ENCODE measurements around the gene MYO5C.
"Not testable (repeated sequence)": the region's sequence is repeated elsewhere in the genome, so short reads cannot be mapped to it uniquely, and the experiment has no call there.

MYO5C gene

DNA sequence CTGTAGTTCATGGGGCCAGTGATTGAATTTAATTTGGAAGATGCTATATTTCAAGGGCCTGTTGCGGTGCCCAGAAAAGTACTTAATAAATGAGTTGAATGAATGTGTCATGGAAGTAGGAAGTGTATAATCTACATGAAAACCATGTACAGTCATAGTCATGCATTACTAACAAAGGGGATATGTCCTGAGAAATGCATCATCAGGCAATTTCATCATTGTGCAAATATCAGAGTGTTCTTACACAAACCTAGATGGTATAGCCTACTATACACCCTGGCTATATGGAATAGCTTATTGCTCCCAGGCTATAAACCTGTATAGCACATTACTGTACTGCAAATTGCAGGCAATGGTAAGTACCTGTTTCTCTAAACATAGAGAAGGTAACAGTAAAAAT lies 10.7 kb upstream of the MYO5C start:
- DNase-seq (ENCODE audit: low read depth, low spot score), result no peak

DNA sequence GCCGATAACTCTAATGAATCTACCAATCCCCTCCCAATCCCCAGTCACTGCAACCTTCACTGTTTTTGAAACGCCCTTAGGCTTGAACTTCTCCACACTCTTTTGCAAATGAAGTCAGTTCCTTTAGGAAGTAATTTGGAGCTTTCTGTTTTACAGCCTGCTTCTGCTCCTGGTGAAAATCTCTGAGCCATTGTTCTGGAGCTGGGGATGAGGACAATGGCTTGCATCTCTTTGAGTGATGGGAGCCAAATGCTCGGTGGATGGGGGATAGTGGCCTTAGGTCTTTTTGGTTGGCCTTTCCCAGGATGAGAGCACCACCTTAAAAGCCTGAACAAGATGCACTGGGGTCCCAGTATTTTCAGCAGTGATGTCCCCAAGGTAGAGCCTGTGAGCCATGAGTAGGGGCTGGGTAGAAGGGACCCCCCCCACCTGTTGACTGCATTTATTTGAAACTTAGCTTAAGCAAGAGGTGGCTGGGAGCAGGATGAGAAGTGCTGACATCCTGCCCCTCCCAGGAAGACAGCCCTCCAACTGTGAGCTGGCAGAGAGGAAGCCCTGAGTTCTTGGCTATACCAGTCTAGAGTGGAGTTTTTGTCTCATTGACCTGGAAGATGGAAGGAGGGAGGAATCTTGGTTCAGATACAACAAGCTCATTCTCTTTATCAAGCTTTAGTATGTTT lies 7.6 kb upstream of the MYO5C start:
- DNase-seq (ENCODE audit: low read depth, low spot score), result no peak

DNA sequence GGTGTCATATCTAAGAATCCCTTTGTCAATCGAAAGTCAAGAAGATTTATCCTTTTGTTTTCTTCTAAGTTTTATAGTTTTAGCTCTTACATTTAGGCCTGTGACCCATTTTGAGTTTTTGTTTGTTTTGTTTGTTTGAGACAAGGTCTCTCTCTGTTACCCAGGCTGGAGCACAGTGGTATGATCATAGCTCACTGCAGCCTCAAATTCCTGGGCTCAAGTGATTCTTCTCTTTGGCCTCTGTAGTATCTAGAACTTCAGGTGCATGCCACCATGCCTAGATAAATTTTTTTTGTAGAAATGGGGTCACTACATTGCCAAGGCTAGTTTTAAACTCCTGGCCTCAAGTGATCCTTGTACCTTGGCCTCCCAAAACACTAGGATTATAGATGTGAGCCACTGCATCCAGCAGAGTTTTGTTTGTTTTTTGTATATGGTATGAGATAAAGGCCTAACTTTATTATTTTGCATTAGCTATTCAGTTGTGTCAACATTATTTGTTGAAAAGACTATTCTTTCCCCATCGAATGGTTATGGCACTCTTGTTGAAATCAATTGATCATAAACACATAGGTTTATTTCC lies 5.8 kb upstream of the MYO5C start:
- no peak for DNase-seq (ENCODE audit: low read depth, low spot score)

DNA sequence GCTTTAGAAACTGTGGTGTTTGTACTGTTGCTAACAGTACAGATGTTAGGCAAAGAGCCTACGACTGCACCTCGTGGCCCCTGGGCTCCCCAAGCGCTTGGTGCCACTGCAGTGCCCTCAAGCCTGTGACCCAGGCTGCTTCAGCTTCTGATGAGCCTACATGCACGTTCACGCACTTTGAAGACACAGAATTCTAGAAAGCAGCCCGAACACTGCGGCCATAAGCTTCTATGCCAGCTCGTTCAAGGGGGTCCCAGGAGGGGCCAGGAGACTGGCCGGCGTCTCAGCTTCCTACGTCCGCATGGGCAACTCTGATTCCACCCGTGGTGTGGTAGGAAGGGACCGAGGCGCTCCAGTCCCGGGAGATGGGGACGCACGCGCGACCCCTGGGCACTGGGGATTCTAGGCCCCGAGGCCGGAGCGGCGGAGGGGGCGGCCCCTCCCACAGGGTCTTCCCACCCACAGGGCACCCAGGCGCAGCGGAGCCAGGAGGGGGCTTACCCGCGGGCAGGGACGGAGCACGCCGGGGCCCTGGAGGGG lies 653 bp downstream of the MYO5C start:
- DNase-seq (ENCODE audit: low read depth, low spot score), result no peak

GRCh38 chr15:52292780-52293392 lies 2.7 kb downstream of the MYO5C start:
- DNase-seq (ENCODE audit: low read depth, low spot score), result no peak

GRCh38 chr15:52291204-52291603 lies 4.4 kb downstream of the MYO5C start:
- no peak for DNase-seq (ENCODE audit: low read depth, low spot score)

DNA sequence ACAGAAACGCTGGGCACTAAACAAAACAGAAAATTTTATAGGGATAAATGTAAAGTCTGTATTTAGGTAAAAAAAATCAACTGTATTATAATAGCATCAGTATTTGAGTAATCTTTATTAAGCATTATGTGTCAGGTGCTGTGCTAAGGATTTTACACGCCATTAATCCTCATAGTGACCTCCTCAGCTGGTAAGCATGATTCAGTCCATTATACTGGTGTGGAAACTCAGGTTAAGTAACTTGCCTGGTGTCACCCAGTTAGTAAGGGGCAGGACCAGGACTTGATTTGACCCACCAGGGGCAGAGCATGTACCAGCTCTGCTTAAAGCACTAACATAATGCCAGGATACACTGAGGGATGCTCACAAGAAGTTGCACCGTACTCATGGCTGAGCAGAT lies 4.8 kb downstream of the MYO5C start:
- DNase-seq (ENCODE audit: low read depth, low spot score), result no peak

- DNase-seq (ENCODE audit: low read depth, low spot score), result no peak
Measured at GRCh38 chr15:52290329-52290728, 5.3 kb downstream of the MYO5C start.

DNA sequence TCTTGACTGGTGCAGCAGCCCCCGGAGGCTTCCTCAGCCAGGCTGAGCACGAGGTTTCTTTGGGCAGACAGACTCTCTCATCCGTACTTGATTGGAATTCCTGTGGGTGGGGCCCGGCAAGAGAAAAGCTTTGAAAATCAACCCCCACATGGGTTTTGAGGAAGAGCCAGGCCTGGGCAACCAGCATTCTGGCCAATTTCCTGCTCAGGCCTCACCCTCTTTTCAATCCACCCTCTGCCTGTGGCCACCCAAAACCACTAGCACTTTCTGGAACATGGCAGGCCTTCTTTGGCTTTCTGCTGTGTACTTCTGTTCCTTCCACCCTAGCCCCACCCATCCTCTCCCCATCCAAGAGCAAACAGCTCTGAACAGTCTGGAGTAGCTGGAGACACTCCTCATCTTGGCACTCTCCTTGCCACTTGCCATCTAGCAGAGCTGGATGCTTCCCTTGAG lies 5.9 kb downstream of the MYO5C start:
- no peak for DNase-seq (ENCODE audit: low read depth, low spot score)

DNA sequence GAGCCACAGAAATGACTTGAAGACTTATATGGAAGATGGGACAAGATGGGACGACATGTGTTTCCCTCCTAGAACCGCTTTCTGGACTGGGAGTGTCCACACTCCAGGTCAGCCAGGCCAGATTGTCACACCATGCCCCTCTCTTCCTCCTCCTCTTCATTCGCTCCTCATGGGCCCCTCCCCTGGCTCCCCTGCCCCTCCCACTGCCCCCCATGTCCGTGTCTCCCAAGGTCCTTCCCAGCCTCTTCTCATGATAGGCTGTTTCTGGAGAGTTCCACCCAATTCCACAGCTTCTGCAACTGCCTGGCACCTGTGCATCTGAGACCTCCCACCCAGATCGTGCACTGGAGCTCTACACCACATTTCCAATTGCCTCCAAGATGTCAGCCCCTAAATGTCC lies 6.6 kb downstream of the MYO5C start:
- no peak for DNase-seq (ENCODE audit: low read depth, low spot score)

DNA sequence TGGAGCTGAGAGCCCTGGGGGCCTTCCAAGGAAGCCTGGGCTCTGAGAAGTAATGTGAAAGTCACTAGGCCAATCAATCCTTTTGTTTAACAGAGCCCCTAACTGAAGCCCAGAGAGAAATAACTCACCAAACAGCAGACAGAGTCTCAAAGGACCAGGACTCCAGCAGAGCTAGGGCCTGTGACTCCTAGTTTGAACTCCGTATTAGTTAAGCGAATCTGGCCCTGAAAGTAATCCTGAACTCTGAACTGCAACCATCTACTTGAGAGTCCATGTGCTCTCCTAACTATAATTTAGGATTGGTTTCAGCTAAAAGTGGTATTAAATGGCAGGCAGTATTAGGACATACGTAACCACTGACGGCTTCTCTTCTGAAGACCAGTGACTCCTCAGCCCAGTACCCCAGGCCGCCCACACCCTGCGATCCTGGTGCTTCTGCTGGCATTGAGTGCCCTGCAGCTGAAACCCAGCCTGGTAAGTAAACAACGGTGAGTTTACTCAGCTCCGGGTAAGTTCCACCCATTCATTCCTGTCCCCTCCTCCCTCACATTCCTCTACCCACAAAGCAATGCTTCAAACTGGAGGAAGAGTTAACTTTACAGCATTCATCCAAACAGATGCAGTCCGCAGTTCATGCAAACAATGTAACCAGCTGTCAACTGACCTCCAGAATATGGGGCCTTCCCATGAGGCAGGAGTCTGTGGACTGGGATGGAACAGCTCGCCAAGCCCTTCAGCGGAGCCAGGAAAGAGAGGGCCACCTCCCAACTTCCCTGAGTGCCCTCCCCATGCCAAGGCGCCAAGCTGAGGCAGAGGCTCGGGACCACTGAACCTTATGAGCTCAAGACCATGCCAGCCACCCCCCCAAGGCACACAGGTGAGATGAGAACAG lies 7.3 kb downstream of the MYO5C start:
- no peak for DNase-seq (ENCODE audit: low read depth, low spot score)

DNA sequence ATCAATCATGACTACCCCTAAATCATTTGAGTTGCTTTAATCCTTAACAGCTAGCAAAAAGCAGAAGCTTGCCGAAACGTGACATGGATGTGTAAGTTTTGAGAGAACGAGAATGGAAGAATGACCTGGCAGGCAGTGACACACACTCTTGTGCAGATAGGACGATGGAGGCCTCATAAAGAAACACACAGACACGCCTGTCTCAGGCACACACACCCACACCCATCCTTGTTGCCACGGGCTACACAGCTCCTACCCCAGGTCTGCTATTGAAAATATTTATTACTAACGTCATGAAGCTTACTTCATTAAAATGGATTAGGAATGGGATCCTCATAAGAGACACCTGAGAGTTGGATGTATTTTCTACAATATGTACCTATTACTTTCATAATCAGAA lies 8.5 kb downstream of the MYO5C start:
- DNase-seq (ENCODE audit: low read depth, low spot score), result no peak

- not testable (repeated sequence) for DNase-seq (ENCODE audit: low read depth, low spot score)
Measured at GRCh38 chr15:52285941-52286340, 9.7 kb downstream of the MYO5C start.

DNA sequence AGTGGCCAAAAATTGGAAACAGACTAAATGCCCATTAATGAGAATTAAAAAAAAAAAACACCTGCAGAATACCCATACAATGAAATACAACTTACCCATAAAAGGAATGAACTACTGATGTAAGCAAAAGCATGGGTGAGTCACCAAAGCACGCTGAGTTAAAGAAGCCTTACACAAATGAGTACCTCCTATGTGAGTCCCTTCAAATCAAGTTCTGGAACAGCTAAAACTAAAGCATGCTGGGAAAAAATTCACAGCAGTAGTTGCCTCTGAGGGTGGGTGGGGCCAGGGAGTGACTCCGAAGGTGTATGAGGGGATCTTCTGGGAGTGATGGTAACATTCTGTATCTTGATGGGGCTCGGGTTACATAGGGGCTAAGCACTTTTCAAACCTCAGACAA lies 11.4 kb downstream of the MYO5C start:
- DNase-seq (ENCODE audit: low read depth, low spot score), result no peak

- no peak for DNase-seq (ENCODE audit: low read depth, low spot score)
Measured at GRCh38 chr15:52283281-52283680, 12.3 kb downstream of the MYO5C start.

GRCh38 chr15:52282418-52282817 lies 13.2 kb downstream of the MYO5C start:
- no peak for DNase-seq (ENCODE audit: low read depth, low spot score)

GRCh38 chr15:52281085-52282035 lies 14.2 kb downstream of the MYO5C start:
- no peak for DNase-seq (ENCODE audit: low read depth, low spot score)

DNA sequence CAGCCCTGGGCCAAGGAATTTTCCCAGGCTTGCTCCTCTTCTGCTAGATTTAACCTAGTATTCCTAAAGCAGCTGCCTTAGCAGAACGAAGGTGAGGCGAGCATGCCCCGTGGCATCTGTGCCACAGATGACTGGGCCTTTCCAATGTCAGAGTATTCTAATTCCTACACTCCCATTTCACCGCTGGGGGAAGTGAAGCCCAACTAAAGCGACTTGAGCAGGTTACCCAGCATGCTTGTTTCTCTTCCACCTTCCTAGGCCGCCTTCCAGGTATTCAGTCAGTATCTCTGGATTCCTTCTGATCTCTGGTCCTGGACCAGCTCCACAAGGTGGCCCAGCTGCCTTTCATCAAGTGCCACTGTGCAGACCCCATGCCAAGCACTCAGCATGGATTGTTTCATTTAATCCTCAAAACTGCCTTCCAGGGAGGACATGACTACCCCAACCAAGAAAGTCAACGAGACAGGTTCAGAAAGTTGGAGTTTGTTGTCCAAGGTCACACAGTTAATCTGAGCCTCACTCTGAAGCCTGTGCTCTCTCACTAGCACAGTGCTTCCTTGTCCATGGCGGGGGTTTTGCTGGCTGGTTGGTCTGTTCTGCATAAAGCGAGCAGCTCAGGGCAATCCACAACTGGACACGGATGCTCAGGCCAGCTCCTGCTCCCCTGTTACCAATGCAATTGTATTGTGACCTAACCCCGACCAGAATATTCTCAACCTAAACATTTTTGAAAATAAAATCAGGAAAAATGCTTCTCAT lies 15.1 kb downstream of the MYO5C start:
- no peak for DNase-seq (ENCODE audit: low read depth, low spot score)

GRCh38 chr15:52278636-52279367 lies 16.8 kb downstream of the MYO5C start:
- no peak for DNase-seq (ENCODE audit: low read depth, low spot score)
